GM19467 (cell line): ENCODE data around the gene RBPJL.
"Not testable (repeated sequence)": the region's sequence is repeated elsewhere in the genome, so short reads cannot be mapped to it uniquely, and the experiment has no call there.

ENCODE experiments used
- ATAC-seq: cut with Tn5 transposase; IDR thresholded peaks from one replicate; pipeline ENCODE4 v1.9.1; 2021; ENCODE audit warnings: mild to moderate bottlenecking, moderate library complexity; ENCODE audit not compliant: unreplicated experiment

Gene RBPJL

DNA sequence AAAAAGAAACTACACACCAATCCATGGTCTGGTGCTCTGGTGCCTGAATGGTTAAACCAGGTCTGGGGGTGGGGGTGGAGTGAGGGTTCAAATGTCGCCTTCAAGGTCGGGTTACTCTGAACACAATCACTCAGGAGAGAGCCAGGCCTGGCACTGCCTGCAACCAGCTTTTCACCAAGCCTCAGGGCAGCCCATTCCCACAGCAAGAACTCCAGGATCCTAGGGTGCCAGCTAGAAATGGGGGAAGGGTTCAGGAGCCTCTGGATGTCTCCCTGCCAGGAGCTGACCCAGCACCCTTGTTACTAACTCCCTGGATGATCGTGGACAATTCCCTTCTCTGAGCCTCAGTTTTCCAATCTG, 34.9 kb downstream of the RBPJL start:
- ATAC-seq, result no peak

DNA sequence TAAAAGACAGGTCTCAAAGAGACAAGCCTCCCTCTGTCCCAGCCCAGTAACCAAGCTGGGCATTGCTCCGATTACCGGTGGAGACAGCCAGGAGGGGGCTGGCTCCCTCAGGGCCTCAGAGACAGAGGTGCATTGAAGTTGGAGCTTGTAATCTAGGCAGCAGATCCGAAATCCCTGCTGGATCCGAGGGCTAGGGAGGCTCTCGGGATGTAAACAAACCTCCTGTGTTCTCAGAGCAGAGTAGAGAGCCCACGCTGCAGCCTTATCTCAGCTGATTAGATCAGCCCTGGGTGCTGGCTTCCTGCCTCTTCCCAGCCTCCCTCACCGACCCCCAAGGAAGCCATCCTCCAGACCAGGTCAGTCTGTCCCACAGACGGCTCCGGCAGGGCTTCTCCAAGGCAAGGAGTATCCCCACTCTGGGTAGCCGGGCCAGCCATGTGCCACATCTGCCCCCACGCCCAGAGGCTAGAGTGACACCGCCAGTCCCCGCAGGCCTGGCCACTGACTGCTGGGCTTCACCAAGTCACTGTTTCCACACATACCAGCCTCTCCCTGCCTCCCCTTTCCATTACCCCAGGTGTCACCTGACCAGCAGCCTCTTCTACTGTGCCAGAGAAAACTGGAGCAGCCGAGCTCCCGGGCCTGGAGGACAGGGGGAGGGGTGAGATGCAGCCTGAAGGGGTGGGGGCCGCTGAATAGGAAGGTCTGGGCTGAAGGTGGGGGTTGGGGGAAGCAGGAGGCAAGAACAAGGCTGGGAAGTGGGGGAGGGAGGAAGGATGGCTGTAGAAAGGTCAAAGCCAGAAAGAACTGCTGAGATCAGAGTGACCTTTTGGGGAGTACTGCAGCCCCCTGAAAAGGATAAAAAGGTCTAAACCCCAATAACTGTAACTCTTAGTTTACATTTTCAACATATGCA, 35.6 kb downstream of the RBPJL start:
- ATAC-seq, result no peak

DNA sequence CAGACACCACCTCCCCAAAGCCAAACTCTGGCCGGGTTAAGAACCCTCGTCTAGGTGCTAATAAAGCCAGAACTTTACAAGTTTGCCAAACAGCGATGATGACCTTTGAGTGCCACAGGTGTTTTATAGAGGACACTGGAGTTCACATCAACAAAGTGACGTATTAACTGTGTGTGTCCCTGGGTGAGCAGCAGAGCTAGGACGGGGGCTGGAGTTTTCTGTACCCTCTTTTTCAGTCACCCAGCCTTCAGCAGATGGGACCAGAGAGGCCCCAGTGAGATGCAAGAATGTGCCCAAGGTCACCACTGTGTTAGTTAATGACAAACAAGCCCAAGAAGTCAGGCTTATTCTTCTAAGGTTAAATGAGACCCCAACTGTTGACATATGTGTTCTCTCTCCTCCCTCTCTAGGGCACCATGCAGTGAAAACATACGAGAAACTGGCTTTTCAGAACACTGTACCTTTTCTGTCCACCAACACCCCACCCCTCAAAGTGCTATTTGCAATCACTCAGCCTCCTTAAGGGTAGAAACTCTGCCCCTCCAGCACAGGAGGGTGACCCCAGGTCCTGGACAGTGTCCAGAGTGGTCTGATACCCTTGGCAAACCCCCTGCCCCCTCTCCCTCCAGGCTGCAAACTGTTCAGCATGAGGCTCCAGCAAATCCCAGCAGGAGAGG, 36.4 kb downstream of the RBPJL start:
- no peak for ATAC-seq

DNA sequence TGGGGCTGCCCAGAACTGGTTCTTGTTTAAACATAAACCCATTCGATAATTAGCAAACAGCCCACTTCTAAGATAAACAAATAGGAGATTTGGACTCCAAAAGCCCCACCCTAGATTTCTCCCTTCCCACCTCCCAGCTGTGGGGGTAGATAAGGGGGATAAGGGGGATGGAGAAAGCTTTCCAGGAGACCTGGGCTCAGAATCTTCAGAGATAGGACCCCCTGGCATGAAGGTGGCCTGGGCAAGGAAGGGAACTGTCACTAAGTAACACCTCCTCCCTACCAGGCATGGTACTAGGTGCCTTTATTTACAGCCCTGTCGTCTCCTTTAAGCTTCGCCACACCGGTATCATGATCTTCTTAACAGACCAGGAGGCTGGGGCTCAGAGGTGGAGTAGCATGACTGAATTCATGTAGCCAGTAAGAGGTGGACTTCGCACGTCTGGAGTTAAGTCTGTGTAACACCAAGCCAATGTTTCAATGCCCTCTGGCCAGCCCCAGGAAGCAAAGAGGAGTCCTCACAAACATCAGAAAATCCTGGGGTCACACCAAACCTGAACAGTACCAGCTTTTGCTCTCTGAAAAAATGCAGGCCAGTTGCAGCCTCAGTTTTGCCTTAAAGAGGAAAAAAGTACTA, 37.0 kb downstream of the RBPJL start:
- no peak for ATAC-seq

DNA sequence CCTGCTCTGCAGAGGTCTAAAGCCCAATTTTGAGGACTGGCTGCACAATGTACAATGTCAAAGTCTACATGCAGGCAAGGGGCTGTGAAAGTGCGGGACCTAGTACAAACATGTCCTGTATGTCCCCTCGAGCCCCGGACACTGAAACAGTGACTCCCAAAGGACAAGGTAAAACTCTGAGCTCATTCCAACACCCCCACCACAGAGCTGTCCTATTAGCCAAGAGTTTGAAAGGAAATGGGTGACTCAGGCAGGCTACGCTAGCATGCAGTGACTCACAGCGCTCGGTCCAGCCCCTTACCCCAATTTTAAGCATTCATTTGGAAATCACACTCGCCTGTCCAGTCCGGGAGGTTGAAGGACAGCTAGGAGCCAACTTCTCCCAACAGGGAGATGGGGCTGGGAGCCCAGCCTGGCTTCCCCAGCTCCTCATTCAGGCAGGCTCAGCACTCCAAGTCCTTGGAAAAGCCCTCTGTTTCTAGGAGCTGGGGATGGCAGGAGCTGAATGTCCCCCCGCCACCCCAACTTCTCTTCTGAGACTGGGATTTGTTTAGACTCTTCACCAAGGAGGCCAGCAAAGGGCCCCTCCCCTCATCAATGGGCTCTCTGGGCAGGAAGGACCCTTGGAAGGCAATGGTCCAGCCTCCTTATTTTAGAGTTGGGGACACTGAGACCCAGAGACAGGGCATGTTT, 37.7 kb downstream of the RBPJL start:
- no peak for ATAC-seq

DNA sequence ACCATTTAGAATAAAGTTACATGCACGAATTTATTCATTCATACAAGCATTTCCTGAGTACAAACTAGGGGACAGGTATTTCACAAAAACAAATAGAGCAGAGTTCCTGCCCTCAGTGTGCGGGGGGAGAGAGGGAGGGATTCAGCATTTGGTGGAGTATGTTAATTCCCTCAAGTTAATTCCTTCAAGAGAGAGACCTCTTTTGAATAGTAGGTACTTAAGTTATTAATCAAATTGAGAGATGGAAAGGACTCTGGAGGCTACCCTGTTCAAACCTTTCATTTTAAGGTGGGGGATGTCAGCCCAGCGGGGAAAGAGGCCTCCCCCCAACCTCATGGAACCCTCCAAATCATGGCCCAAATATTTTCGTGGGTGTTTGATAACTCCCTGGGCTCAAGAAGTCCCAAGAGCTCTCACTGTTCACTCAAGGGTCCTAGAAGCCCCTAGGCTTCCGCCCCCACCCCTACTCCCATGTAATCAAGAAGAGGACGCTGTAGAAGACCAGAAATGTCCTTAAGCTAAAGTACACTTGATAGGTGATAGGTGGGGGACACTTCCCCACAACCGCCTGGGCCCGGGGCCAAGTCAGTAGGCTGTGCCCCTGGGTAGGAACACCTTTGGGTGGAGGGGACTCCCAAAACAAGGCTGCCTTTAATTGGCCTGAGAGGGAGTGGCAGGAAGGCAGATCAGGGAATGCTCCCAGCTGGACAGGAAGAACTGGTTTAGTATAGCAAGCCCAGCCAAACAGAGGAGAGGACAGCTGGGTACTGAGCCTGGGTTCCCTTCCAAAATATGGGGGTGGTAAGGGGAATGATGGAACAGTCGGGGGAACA, 38.7 kb downstream of the RBPJL start:
- ATAC-seq, result no peak

DNA sequence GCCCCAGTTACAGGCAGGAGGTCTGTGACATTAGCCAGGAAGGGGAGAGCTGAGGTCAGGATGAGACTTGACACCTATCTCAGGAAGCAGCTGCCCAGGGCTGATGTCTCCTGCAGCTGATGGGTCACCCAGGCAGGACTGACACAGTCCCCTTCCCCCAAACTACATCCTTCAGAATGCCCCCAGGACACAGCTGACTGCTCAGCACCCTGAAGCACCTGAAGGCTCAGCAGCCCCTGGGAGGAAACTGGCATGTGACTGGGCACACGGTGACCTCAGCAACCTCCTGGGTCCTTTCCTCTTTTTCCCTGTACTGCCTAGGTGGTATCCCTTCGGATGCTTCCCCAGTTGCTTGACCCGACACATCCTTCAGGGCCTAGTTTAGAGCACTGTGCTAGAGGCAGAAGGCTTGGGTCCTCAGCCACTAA, 39.7 kb downstream of the RBPJL start:
- no peak for ATAC-seq

DNA sequence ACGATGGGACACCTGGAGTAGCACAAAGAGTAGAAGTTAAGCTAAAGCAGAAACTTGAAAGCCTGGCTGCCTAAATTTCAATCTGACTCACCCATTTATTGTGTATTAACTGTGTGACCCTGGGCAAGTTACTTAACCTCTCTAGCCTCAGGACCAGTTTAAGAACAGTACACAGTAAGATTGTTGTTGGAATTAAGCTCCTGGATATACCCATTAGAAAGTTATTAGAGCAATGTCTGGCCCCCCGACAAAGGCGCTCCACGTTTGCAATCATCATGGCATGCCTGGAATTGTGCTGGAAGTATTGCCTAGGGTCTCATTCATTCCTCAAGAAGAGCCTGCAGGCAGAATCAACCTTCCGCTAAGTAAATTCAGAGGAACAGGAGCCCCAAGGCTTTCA, 40.2 kb downstream of the RBPJL start:
- ATAC-seq, result no peak

DNA sequence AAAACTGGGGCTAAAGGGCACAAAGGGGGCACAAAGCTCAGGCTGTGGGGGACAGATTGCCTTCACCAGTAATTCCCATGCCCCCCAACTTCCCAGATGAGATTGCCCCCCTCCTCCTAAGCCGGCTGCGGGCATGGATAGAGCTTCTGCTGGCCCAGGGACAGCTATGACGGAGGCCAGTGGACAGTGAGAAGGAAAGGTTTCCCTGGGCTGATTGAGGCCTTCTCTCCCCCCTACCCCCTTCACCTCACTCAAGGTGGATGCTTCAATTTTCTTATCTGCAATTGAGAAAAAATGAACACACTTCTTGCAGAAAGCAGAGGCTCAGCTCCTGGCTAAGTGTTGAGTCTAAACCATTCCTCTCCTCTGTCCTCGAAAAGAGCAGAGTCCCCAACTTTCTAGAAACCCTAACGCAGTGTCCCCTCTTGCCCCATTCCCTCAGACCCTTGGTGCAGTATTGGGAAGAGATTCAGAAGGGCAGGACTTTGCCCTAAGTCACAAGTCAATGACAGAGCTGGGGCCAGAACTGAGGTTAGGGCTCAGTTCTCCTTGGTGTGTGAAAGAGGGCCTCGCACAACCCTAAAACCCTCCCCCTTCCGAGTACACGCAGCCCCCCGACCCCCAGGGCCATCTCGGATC, 40.8 kb downstream of the RBPJL start:
- ATAC-seq, result no peak

DNA sequence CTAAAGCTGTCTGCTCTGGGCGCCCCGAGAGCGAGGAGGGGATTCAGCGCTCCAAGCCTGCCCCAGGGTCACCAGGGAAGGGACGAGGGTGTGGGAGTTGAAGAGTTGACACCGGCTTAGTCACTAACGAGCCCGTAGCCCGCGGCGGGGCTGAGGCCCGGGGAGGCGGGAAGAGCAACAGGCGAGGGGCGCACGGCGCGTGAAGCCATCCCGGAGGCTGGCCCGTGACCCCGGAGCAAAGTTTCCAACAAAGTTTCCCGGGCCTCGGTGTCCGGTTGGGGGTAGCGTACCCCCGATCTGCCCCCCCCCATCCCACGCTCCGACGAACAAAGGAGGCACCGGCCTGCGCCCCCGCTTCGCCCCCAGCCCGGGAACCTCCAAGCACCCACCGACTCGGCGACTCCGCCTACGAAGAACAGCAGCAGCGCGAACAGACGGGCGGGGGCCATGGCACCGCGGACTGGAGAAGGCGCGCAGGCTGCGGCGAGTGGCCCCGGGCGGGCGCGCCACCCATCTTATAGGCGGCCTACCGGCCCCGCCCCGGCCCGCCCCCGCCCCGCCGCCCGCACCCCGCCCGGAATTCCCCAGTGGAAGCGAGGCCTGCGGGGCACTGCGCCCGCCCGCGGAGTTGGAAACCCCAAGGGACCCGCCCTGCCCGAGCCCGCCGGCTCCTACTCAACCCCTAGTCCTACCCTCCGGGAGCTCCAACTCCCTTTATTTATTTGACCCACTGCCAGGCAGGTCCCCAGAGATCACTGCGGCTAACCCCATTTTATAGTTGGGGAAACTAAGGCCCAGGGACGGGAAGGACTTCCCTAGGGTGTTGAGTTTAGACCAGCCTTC, 41.5 kb downstream of the RBPJL start, which contains the start of gene SDC4:
Gene SDC4, minus strand, starts transcription at position 489 of the 843 bp plus-strand sequence. Its CDS starts 40 bp downstream, at position 449.
- ATAC-seq, result no peak

DNA sequence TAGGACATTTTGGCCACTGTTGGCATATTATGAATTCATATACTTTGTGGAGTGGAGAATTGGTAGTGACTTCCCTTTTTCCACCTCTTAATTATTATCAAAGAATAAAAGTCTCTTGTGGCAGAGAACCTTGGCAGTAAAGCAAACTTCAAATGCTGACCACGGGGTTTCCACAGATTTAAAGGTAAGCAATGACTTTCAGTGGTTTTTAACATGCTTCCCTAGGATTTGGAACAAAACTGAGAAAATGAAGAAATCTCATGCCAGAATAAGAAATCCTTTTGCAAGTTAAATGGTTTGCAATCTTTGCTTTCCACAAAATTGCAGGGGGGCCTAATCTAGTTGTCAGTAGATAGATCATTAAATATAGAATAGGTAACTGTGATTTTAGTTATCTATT, 43.6 kb downstream of the RBPJL start:
- no peak for ATAC-seq

DNA sequence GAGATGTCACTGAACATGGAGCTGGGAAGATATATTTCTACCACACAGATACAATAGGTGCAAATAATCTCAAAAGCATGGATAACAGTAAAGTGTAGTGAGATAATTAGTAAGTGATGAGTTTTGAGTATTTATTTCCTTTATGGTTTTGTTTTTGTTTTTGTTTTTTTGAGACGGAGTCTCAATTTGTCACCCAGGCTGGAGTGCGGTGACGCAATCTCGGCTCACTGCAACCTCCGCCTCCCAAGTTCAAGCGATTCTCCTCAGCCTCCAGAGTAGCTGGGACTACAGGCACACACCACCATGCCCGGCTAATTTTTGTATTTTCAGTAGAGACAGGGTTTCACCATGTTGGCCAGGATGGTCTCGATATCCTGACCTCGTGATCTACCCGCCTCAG, 44.2 kb downstream of the RBPJL start:
- not testable (repeated sequence) for ATAC-seq

DNA sequence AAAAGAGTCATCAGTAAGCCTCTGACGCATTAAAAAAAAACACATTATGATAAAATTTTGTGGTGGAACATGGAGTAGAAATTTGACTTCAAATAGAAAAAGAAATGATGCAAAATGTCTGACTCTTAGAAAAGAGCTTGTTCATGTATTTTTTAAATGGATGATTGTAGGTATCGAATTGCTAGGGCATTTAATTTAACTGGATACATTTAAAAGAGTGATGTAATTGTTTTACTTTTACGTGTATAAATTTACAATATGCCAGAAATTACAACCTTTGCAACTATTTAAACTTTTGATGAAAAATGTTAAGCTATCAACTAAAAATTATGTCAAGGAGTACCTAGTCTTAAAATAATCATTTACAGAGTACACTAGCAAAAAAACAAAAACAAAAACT, 46.1 kb downstream of the RBPJL start:
- no peak for ATAC-seq

DNA sequence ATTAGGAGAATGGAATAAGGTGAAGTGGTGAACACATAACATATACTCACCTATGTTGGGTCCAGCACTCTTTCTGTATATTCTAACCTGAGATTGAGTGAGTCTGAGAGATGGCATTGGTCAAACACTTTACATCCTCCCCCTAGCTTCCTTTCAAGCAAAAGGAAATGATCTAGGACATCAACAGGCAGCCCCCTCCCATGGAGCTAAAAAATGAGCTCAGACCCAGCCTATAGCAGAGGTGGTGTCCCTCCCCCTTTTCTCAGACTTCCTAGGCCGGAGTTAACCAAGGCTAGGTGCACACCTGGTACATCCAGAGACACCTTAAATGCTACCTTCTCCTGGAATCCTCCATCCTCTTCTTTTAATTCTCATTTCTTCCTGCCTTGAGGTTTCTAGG, 47.1 kb downstream of the RBPJL start:
- ATAC-seq, result no peak

DNA sequence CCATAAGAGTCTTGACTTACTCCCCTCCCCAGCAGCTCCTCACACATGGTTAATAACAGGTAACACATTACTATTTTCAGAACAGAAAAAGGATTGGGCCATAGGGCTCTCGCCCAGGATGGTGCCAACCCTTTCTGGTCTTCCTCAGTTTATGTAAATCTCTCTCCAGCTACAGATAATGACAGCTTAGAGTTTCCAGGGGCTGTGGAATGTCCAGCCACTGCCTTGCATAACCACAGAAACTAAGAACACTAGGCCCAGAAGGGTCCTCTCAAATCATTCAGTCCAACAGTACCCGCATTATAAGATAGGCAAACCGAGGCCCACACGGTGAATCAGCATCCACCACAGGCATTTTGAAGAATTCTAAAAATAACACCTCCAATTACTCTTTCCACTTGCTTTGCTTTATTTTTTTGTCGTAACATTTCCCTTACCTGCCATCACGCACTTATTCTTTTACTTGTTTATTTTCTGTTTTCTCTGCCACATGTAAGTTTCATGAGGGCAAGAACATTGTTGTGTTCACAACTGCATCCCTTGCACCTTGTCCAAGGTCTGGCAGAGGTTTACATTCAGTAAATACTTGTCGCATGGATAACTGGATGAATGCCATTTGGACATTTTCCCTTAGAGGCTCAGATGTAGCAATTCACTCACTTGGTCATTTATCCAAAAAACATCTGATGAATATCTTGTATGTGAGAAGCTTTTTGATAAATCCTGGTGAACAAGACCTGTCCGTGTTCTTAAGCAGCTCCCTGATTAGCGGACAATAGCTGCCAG, 48.0 kb downstream of the RBPJL start:
- no peak for ATAC-seq

DNA sequence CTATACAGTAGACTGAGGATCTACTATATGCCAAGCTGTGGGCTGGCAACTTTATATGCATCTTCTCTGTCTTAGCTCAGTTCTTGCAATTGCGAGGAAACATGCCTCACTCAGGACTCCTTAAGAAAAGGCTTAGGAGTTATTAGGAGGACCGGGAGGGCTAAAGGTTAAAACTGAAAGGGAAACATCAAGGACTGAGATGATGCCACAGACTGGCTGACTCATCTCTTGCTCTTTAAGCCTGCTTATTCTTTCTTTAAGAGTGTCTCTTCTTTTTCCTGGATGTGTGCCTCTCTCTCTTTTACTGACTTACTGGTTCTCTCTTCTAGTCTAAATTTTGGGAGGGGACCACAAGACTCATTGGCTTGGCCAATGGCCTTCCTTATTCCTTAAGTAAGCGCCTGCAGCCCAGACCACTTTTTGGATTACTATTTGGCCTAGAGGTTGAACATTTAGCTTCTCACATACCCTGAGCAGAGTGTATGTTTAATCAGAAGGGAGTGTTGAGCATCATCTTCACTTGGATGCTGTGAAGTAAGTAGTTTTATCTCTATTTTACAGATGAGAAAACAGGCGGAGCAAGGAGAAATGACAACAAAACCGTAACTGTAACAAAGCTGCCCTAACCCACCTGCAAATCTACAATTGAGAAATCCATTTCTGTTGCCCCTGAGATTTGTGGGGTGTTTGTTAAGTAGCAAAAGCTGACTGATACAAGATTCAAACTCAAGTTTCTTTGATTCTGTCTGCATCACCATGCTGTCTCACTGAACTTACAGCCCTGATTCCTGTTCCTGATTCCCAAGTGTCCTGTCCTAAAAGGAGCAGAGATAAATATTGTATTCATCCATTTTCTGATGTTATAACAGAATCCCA, 48.8 kb downstream of the RBPJL start:
- ATAC-seq, result no peak
